HEK293T (cell line): ENCODE data around the gene MB.
"Not testable (repeated sequence)": the region's sequence is repeated elsewhere in the genome, so short reads cannot be mapped to it uniquely, and the experiment has no call there.

ENCODE experiments used
- CTCF ChIA-PET: fragments of 350-600 bp; formaldehyde crosslinking; extraction: SDS; loops from one replicate; lab custom pipeline; 2021; ENCODE audit warnings: antibody characterized with exemption, inconsistent platforms; lab: Yijun Ruan, JAX
- POLR2A ChIA-PET: fragments of 350-600 bp; formaldehyde crosslinking; extraction: SDS; loops from one replicate; lab custom pipeline; 2020; ENCODE audit warnings: antibody characterized with exemption, inconsistent platforms; lab: Yijun Ruan, JAX
- DNase-seq: peaks from one replicate; pipeline ENCODE4 v3.0.0; 2012; ENCODE audit warnings: mixed read lengths; ENCODE audit errors: extremely low spot score
- ARNT ChIP-seq: fragments of 450-650 bp; IDR thresholded peaks from 2 replicates; pipeline ENCODE4 v1.6.1; 2017; ENCODE audit warnings: mild to moderate bottlenecking
- BHLHE40 ChIP-seq: fragments of 450-650 bp; IDR thresholded peaks from 2 replicates; pipeline ENCODE4 v1.6.1; 2016; ENCODE audit warnings: mild to moderate bottlenecking, moderate library complexity, borderline replicate concordance
- CTBP1 ChIP-seq: fragments of 450-650 bp; IDR thresholded peaks from 2 replicates; pipeline ENCODE4 v1.6.1; 2016; ENCODE audit warnings: borderline replicate concordance
- ELF4 ChIP-seq: fragments of 450-650 bp; IDR thresholded peaks from 2 replicates; pipeline ENCODE4 v1.6.1; 2017; ENCODE audit warnings: antibody characterized with exemption
- FOXA1 ChIP-seq: fragments of 450-650 bp; IDR thresholded peaks from 2 replicates; pipeline ENCODE4 v1.6.1; 2016; ENCODE audit warnings: mild to moderate bottlenecking
- FOXK2 ChIP-seq: fragments of 450-650 bp; IDR thresholded peaks from 2 replicates; pipeline ENCODE4 v1.6.1; 2016; ENCODE audit warnings: mild to moderate bottlenecking
- FOXM1 ChIP-seq: fragments of 450-650 bp; IDR thresholded peaks from 2 replicates; pipeline ENCODE4 v1.6.1; 2017; ENCODE audit warnings: mild to moderate bottlenecking, borderline replicate concordance
- HDGF ChIP-seq: fragments of 450-650 bp; IDR thresholded peaks from 2 replicates; pipeline ENCODE4 v1.6.1; 2017; ENCODE audit warnings: antibody characterized with exemption, borderline replicate concordance
- L3MBTL2 ChIP-seq: fragments of 450-650 bp; conservative IDR thresholded peaks from 2 replicates; pipeline ENCODE4 v1.6.1; 2016; ENCODE audit warnings: mild to moderate bottlenecking
- LEF1 ChIP-seq: fragments of 450-650 bp; IDR thresholded peaks from 2 replicates; pipeline ENCODE4 v1.6.1; 2017; ENCODE audit warnings: mild to moderate bottlenecking, borderline replicate concordance
- NFRKB ChIP-seq: fragments of 450-650 bp; IDR thresholded peaks from 2 replicates; pipeline ENCODE4 v1.6.1; 2016; ENCODE audit warnings: mild to moderate bottlenecking, moderate library complexity
- SP1 ChIP-seq: fragments of 450-650 bp; IDR thresholded peaks from 2 replicates; pipeline ENCODE4 v1.6.1; 2017
- SUZ12 ChIP-seq: fragments of 450-650 bp; IDR thresholded peaks from 2 replicates; pipeline ENCODE4 v1.6.1; 2016; ENCODE audit warnings: mild to moderate bottlenecking
- TARDBP ChIP-seq: fragments of 450-650 bp; IDR thresholded peaks from 2 replicates; pipeline ENCODE4 v1.6.1; 2016
- ZNF384 ChIP-seq: fragments of 450-650 bp; IDR thresholded peaks from 2 replicates; pipeline ENCODE4 v1.6.1; 2016
- TF ChIP-seq, protein P1 (sequence below): fragments of 450-650 bp; IDR thresholded peaks from 2 replicates; pipeline ENCODE4 v1.6.1; 2016

MB gene

GRCh38 chr22:35617137-35617755, at the start of gene MB:
Gene MB (minus strand): TSS chr22:35617329. CDS start chr22:35617257, 72 bp downstream.
- DNase-seq, result no peak
- ChIA-PET CTCF (no interaction called here), POLR2A (no interaction called here)
- TF ChIP-seq ELF4 (no peak), FOXK2 (no peak), LEF1 (no peak), ZNF384 (no peak), HDGF (no peak), BHLHE40 (no peak), FOXM1 (no peak), CTBP1 (no peak), TARDBP (no peak), NFRKB (no peak), FOXA1 (no peak), L3MBTL2 (no peak), SUZ12 (no peak), ARNT (no peak), SP1 (no peak)
- TF ChIP-seq, protein P1, sequence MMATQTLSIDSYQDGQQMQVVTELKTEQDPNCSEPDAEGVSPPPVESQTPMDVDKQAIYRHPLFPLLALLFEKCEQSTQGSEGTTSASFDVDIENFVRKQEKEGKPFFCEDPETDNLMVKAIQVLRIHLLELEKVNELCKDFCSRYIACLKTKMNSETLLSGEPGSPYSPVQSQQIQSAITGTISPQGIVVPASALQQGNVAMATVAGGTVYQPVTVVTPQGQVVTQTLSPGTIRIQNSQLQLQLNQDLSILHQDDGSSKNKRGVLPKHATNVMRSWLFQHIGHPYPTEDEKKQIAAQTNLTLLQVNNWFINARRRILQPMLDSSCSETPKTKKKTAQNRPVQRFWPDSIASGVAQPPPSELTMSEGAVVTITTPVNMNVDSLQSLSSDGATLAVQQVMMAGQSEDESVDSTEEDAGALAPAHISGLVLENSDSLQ, result no peak

DNA sequence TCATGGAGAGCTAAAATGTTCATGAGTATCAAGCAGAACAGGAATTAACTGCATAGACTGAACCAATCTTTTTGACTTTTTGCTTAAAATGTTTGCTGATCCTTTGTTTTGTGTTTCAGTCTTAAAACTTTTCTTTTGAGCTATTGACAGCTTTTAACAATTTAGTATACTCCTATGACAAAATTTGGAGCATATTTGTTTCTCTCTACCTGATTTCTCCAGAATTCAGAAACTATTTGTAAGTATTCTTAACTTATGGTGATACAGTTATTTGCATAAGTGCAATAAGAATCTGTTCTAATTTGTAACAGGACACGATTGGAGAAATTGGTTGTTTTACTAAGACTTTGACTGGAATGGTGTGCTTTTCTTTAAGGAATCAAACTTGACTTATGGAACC, 49.6 kb upstream of the MB start:
- DNase-seq, CTCF ChIA-PET, POLR2A ChIA-PET: not testable (repeated sequence)

DNA sequence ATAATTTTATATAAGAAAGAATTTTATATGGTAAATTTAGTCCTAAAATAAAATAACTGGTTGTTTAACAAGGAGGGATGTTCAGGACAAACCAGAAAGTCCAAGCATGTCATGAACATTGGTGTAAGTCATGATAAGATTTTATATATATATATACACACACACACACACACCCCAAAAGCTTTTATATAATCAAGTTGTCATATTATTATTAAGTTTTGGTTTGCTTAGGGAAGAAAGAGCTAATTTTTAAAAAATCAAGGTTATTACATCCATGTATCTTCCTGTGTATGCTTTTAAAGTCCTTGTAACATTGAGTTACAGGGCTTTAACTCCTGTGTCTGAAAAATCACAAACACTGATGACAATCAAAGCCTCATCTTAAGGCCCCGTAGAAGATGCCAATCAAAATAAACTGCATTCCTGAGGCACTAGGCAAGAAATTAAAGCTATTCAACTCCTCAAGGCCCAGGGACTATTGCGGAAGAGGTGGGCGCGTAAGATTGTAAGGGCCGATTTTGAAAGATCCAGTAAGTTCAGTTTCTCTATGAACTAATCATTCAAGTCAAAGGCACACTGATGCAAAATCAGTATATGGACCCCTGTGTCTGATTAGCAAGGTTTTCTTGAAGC, 47.9 kb upstream of the MB start:
- POLR2A ChIA-PET, result no interaction called here
- CTCF ChIA-PET, result no interaction called here
- TF ChIP-seq ARNT, result no peak
- no peak for DNase-seq

GRCh38 chr22:35663371-35663770, 46.2 kb upstream of the MB start:
- ChIA-PET CTCF (interaction anchor here (0.5 to 1.2 kb wide), 2 partner anchors 21 to 479 kb away, joined by 3 read pairs; no protein-coding TSS in a partner anchor), POLR2A (no interaction called here)
- TF ChIP-seq ELF4 (no peak), FOXA1 (no peak), SUZ12 (no peak), HDGF (no peak), FOXM1 (no peak), FOXK2 (no peak), NFRKB (no peak), ZNF384 (no peak), BHLHE40 (no peak), L3MBTL2 (no peak), ARNT (no peak), CTBP1 (no peak), LEF1 (no peak), SP1 (no peak), TARDBP (no peak)
- TF ChIP-seq, protein P1, result no peak
- no peak for DNase-seq

GRCh38 chr22:35662914-35663313, 45.8 kb upstream of the MB start:
- POLR2A ChIA-PET, result no interaction called here
- DNase-seq, result no peak
- TF ChIP-seq TARDBP (no peak), FOXK2 (no peak), HDGF (no peak), NFRKB (no peak), ZNF384 (no peak)
- TF ChIP-seq, protein P1, result no peak
- CTCF ChIA-PET, result interaction anchor here (0.5 to 1.2 kb wide), 2 partner anchors 21 to 480 kb away, joined by 3 read pairs; no protein-coding TSS in a partner anchor

- ChIA-PET POLR2A (no interaction called here), CTCF (no interaction called here)
- DNase-seq, result no peak
- no peak for TF ChIP-seq LEF1
- no peak for TF ChIP-seq CTBP1
- TF ChIP-seq BHLHE40, result no peak
- TF ChIP-seq ELF4, result no peak
- no peak for TF ChIP-seq SUZ12
- no peak for TF ChIP-seq L3MBTL2
- TF ChIP-seq FOXM1, result no peak
- TF ChIP-seq HDGF, result no peak
- TF ChIP-seq ZNF384, result no peak
These were observed 44.3 kb upstream of the MB start for GRCh38 chr22:35661464-35661863.
